ENCODE results near the gene KBTBD13. TPM values are rescaled to one million over a fixed set of nuclear protein-coding genes. Genes with fewer than 3 reads are reported as not detected.
"Not testable (repeated sequence)": the region's sequence is repeated elsewhere in the genome, so short reads cannot be mapped to it uniquely, and the experiment has no call there.

KBTBD13 gene
- polyA plus RNA-seq, 1 donor = 1.7 TPM

DNA sequence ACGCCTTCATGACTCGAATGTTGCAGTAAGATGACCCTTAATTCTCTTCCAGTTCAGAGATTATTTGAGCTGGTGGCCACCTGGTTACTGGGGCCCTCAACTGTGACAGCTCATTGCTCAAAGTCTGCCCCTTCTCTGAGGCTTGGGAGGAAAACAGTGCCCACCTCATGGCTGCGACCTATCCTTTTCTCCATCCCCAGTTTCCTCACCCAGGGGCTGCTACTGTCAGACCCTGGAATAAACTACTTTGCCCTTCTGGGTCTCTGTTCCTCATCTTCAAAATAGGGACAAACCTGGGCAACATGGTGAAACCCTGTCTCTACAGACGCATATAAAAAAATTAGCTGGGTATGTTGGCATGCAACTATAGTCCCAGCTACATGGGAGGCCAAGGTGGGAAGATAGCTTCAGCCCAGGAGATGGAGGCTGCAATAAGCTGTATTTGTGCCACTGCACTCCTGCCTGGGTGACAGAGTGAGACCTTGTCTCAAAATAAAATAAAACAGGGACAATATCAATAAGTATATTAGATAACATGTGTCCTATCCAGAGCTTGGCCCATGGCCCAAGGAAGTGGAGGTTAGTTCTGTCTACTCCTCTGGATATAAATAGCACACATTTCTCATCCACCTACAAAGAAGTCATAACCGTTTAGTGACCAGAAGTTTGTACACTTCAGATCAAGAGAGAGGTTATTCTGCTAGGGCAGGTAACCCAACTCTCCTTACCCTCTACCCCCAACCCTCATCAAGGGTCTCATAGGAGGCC is 6.6 kb upstream of the KBTBD13 start:
- no peak for DNase-seq

- DNase-seq = peak; percentile 36
Observed at GRCh38 chr15:65071381-65071811, 5.2 kb upstream of the KBTBD13 start.

DNA sequence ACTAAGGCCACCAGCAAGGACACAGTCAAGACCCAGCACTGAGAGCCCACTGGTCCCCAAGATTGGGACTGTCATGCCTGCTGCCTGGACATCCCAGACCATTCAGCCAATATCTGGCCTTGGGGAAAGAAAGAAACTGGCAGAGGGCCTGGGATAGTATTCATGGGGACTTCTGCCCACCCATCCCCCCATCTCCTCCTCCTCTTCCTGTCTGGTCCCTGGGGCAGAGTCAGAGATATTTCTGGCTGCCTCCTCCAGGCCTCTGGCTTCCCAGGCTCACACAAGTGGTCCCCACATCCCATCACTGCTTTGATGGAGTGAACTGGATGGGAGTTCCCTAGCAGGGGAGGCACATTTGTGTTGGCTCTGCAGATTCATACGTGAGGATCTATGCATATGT is 4.5 kb upstream of the KBTBD13 start:
- peak; percentile 43 for DNase-seq

DNA sequence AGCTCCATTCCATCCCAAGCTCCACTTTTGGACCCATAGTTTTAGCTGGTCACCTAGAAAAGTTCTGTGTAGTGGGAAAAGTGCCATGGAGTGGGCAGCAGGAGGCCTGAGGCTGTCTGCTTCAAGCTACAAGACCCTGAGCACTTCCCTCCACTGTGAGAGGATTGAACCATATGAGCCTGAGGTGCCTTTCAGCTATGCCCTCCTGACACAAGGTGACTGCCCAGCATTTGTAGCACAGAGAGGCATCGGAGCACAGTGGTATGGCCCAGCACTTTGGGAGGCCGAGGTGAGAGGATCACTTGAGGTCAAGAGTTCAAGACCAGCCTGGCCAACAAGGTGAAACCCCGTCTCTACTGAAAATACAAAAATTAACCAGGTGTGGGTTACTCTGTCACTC is 3.9 kb upstream of the KBTBD13 start:
- DNase-seq = no peak

DNA sequence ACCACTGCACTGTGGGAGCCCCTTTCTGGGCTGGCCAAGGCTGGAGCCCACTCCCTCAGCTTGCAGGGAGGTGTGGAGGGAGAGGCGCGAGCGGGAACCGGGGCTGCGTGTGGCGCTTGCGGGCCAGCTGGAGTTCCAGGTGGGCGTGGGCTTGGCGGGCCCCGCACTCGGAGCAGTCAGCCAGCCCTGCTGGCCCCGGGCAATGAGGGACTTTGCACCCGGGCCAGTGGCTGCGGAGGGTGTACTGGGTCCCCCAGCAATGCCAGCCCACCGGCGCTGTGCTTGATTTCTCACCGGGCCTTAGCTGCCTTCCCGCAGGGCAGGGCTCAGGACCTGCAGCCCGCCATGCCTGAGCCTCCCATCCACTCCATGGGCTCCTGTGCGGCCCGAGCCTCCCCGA is 1.6 kb upstream of the KBTBD13 start:
- DNase-seq = not testable (repeated sequence)

DNA sequence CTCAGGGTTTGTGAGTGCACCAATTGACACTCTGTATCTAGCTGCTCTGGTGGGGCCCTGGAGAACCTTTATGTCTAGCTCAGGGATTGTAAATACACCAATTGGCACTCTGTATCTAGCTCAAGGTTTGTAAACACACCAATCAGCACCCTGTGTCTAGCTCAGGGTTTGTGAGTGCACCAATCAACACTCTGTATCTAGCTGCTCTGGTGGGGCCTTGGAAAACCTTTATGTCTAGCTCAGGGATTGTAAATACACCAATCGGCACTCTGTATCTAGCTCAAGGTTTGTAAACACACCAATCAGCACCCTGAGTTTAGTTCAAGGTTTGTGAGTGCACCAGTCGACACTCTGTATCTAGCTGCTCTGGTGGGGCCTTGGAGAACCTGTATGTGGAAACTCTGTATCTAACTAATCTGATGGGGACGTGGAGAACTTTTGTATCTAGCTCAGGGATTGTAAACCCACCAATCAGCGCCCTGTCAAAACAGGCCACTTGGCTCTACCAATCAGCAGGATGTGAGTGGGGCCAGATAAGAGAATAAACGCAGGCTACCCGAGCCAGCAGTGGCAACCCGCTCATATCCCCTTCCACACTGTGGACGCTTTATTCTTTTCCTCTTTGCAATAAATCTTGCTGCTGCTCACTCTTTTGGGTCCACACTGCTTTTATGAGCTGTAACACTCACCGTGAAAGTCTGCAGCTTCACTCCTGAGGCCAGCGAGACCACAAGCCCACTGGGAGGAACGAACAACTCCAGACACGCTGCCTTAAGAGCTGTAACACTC is 745 bp upstream of the KBTBD13 start:
- not testable (repeated sequence) for DNase-seq

GRCh38 chr15:65077291-65077980 is 890 bp downstream of the KBTBD13 start:
- no peak for DNase-seq

DNA sequence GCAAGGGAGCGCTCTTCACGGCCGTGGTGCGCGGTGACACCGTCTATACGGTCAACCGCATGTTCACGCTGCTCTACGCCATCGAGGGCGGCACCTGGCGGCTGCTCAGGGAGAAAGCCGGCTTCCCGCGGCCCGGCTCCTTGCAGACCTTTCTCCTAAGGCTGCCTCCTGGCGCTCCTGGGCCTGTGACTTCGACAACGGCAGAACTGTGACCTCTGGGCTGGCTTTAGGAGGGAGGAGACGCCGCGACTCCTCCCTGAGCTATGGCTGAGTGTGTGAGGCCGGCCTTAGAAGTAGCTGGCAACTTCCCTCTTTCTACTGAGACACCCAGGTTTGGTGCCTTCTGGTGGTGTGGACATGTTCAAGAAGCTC is 1.4 kb downstream of the KBTBD13 start:
- DNase-seq = peak; percentile 68

GRCh38 chr15:65079580-65079979 is 3.0 kb downstream of the KBTBD13 start:
- no peak for DNase-seq

- no peak for DNase-seq
Observed at GRCh38 chr15:65081270-65081669, 4.7 kb downstream of the KBTBD13 start.

- no peak for DNase-seq
Observed at GRCh38 chr15:65081758-65082157, 5.2 kb downstream of the KBTBD13 start.

- no peak for DNase-seq
Observed at GRCh38 chr15:65082303-65082953, 5.9 kb downstream of the KBTBD13 start.

DNA sequence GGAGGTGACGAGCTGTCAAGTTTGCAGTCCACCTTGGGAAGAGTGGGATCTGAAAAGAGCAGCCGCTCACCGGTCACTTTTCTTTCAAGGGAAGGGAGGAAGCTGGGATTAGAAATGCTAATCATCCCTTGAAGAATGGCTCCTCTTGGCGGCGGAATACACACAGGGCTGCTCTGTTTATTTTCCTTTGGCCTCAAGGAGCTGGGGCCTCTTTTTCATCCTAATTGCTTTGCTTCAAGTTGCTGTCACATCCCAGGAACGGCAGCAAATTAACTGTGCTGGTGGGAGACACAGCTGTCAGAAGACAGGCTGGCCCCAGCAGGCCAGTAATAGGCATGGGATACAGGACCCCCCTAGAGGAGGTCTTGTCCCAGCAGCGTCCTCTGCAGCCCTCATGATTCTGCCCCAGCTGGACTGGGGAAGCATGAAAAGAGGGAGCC is 6.7 kb downstream of the KBTBD13 start:
- no peak for DNase-seq

DNA sequence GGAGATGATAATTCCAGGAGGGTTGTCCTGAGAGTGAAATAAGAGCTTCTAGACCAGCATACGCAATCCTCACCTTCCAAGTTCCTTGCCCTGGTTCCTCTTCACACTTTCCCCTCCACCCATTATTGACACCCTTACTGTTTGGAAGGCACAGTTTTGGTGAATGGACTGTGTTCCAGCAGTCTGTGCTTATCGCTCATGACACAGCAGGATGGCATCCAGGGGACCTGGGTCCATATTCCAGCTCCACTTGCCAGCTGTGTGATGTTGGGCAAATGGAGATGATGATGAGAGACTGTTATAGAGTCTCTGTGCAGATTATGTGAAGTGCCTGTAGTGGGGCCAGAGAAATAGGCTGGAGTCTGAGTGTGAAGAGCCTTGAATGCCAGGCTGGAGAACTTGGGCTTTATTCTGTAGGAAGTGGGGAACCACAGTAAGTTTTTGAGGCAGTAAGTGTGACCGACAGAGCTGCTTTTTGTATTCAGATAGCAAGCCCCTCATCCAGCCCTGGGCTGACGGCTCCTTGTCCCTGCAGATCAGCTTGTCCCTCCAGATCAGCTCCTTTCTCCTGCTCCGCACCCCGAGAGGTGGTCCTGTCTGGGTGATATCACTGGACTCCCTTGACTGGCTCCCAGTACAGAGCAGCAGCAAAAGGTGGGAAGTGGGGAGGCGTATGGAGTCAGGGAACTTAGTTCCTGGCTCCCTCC is 8.1 kb downstream of the KBTBD13 start:
- DNase-seq = no peak

GRCh38 chr15:65085207-65085753 is 8.7 kb downstream of the KBTBD13 start:
- no peak for DNase-seq

DNA sequence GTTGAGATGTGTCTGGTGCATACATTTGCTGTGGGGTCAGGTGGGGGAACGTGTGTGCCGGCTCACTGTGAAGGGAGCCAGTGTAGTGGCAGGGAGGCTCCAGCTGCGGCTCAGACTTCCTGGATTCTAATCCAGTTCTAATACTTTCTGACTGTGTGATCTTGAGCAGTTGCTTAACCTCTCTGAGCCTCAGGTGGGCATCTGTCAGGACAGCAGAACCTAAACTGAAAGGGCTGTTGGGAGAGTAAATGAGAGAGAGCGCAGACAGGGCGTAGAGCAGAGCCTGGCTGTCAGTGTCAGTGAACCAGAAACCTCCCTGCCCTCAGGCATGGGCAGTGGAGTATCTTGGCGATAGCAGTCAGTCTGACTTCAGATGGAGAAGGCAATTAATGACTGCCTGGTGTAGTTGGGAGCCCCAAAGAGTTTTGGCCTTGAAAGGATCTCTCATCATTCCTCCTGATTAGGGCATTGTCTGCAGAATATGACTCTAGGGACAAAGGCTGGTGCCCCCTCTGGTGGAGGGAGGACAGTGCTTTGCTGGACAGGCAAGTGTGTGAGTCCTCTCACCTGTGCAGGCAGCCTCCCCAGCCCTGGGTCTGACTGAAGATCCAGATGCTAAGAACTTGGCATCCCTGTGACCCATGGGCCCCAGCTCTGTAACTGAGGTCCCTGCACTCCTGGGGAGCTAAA is 9.6 kb downstream of the KBTBD13 start:
- DNase-seq = no peak

DNA sequence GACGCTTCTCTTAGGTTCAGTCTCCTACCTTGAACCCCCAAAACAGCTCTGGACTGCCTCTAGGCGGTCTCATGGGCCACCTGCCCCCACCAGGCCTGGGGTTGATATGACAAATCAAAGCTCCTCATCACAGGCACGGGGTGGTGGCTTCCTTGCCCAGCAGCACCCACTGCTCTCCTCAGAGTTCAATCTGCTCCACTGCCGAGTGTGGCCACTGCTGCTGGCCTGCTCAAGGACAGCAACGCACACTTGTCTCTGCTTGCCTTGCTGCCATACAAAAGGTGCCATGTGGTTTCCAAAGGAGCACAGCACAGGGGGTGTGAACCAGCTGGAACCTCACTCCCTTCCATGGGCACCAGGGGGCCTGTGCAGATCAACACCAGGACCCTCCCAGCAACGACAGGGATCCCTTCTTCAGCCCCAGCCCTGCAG is 10.2 kb downstream of the KBTBD13 start:
- DNase-seq = no peak

GRCh38 chr15:65087411-65087810 is 10.9 kb downstream of the KBTBD13 start:
- no peak for DNase-seq

DNA sequence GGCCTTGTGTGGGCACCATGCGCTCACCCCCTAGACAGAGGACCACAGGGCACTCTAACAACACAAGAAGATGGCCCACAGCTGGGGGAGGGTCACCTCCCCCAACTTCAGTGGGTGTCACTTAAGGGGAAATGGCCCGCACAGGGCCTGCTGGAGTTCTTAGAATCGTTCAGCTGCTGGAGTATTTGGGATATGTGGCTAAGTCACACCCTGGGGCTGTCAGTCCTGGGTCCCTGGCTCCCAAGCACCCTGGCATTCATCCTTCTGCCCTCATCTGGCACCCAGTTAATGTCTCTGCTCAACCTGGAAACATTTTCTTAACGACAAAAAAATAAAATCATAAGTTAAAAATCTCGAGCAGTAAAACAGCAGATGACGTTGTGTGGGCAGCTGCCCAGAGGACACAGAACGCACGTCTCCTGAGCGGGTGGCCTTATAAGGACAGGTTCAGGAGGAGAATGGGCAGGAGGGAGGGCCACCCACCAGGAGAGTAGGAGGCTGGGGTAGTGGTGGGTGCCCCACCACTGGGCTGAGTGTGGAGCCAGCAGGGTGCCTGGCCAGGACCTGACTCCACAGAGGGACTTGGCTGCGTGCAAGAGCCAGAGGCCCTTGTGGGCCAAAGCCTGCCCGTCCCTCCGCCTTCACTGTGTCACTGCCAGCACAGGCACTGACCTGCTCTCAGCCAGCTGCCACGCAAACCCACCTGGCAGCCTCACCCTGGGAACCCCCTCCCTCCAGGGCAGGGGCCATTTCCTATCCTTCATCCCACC is 11.5 kb downstream of the KBTBD13 start:
- DNase-seq = peak; percentile 44

DNA sequence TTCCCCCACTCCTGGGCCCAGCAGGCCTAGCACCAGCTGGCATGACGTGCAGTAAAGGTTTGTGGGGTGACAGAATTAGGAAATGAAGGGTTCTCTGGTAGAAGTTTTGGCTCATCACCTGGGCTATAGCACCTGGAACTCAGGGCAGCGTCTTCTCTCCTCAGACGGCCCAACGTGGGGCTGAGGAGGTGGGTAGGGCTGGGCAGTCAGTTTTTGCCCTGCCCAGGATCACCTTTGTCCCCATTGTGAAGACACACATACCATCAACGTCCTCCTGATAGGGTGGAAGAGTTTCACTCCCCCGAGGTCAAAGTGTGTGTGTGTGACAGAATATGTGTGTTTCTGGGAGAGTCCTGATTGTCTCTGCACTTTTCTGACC is 12.1 kb downstream of the KBTBD13 start:
- no peak for DNase-seq
